K562 (cell line): ENCODE data around the gene PCDH1. TPM values are rescaled to one million over a fixed set of nuclear protein-coding genes. Genes with fewer than 3 reads are reported as not detected.
A peak's percentile ranks its signal among the peaks of the same experiment; 100 is the strongest.

ENCODE experiments used
- ATAC-seq: fragments of 200-7000 bp; cut with Tn5 transposase; 3 replicates; pipeline ENCODE4 v1.9.1; 2020; ENCODE audit warnings: moderate library complexity
- BruUV-seq: library from RNA; stranded (reverse); fragments of 400-500 nt; replicated peaks from 2 replicates; lab custom pipeline; 2021; lab: Mats Ljungman, UMichigan
- CTCF ChIA-PET: fragments of 300-600 bp; formaldehyde crosslinking; extraction: SDS; loops from one replicate; lab custom pipeline; 2021; ENCODE audit warnings: low intra/inter-chr PET ratio; lab: Yijun Ruan, JAX
- POLR2A ChIA-PET: fragments of 300-600, 350-650 bp; sonication (Branson Sonifier 250); formaldehyde crosslinking; extraction: SDS; loops from one replicate; lab custom pipeline; 2021; ENCODE audit warnings: antibody characterized with exemption, inconsistent platforms; lab: Yijun Ruan, JAX
- DNase-seq, 4 experiments: peaks; one replicate each; pipeline versions ENCODE4 v3.0.0 to v3.0.0-alpha.2; 2011 to 2018; ENCODE audit warnings: low spot score in 3 of 4, mixed read lengths in 3 of 4; ENCODE audit errors: extremely low read depth in 1 of 4
- FAIRE-seq: peaks from 2 replicates; lab custom pipeline; 2011; peaks lifted over from hg19 to GRCh38; lab: Jason Lieb, UNC
- H2AFZ ChIP-seq: 2 replicates; pipeline ENCODE4 v1.6.0; 2011; ENCODE audit warnings: low read depth, low read length, control low read depth, inconsistent platforms
- H3K27ac ChIP-seq: fragments of 200-600 bp; 3 replicates; pipeline ENCODE4 v1.8.0; 2011; ENCODE audit warnings: low read depth, mild to moderate bottlenecking, control low read depth, inconsistent platforms, low read length, moderate library complexity, mixed read lengths; ENCODE audit errors: extremely low read depth
- H3K27me3 ChIP-seq, 2 experiments: fragments of 300-600 bp in 1 of 2; 2 replicates in 1 of 2; 3 replicates in 1 of 2; pipeline versions ENCODE4 v1.6.0 to v1.8.0; 2011; ENCODE audit warnings: inconsistent platforms in 2 of 2, low read length in 2 of 2, mild to moderate bottlenecking in 1 of 2, mixed read lengths in 1 of 2, moderate library complexity in 1 of 2; ENCODE audit not compliant: control insufficient read depth in 2 of 2, insufficient read depth in 2 of 2
- H3K36me3 ChIP-seq: fragments of 300-600 bp; 3 replicates; pipeline ENCODE4 v1.8.0; 2011; ENCODE audit warnings: mild to moderate bottlenecking, low read length, inconsistent platforms; ENCODE audit not compliant: control insufficient read depth, insufficient read depth
- H3K4me1 ChIP-seq, 2 experiments: fragments of 200-600 bp in 1 of 2; replicated peaks in 1 of 2; 2 replicates in 1 of 2; 3 replicates in 1 of 2; pipeline versions ENCODE4 v1.5.1 to v1.8.0; 2011; ENCODE audit warnings: inconsistent platforms in 2 of 2, low read length in 2 of 2, mild to moderate bottlenecking in 1 of 2, mixed read lengths in 1 of 2, moderate library complexity in 1 of 2; ENCODE audit not compliant: control insufficient read depth in 2 of 2, insufficient read depth in 2 of 2
- H3K4me2 ChIP-seq: 2 replicates; pipeline ENCODE4 v1.6.1; 2011; ENCODE audit warnings: low read length, control low read depth, inconsistent platforms, mixed read lengths; ENCODE audit not compliant: insufficient read depth
- H3K4me3 ChIP-seq: fragments of 200-600 bp; sonication (generic), shearing (Covaris generic); 2 replicates; pipeline ENCODE4 v1.5.1; 2016; ENCODE audit warnings: control low read depth, inconsistent platforms
- H3K79me2 ChIP-seq: fragments of 200-600 bp; 3 replicates; pipeline ENCODE4 v1.8.0; 2011; ENCODE audit warnings: low read length, inconsistent platforms; ENCODE audit not compliant: control insufficient read depth, insufficient read depth
- H3K9ac ChIP-seq, 2 experiments: 2 replicates each; pipeline versions ENCODE4 v1.6.0 to v1.6.1; 2011; ENCODE audit warnings: low read depth in 2 of 2, low read length in 2 of 2, control low read depth in 1 of 2, inconsistent platforms in 1 of 2, mild to moderate bottlenecking in 1 of 2, mixed read lengths in 1 of 2; ENCODE audit not compliant: insufficient read depth in 1 of 2
- H3K9me1 ChIP-seq: one replicate; pipeline ENCODE4 v1.6.0; 2011; ENCODE audit warnings: inconsistent platforms, mild to moderate bottlenecking, low read length, moderate library complexity; ENCODE audit not compliant: control insufficient read depth, insufficient read depth
- H3K9me3 ChIP-seq: replicated peaks from 2 replicates; pipeline ENCODE4 v1.5.1; 2011; ENCODE audit warnings: low read depth, low read length, inconsistent platforms; ENCODE audit not compliant: control insufficient read depth, insufficient read depth
- H4K20me1 ChIP-seq: replicated peaks from 2 replicates; pipeline ENCODE4 v1.6.1; 2011; ENCODE audit warnings: low read length, inconsistent platforms, mixed read lengths; ENCODE audit not compliant: control insufficient read depth, insufficient read depth
- FUS ChIP-seq: fragments of 200-400 bp; formaldehyde crosslinking; optimal IDR thresholded peaks from 2 replicates; pipeline ENCODE3; 2017; ENCODE audit warnings: low read depth, low read length
- THAP12 ChIP-seq: fragments of 250-450 bp; sonication (Bioruptor Pico); IDR thresholded peaks from 2 replicates; pipeline ENCODE4 v1.9.0; 2021; ENCODE audit warnings: mild to moderate bottlenecking, inconsistent platforms
- U2AF2 ChIP-seq: fragments of 200-400 bp; formaldehyde crosslinking; optimal IDR thresholded peaks from 2 replicates; pipeline ENCODE3; 2017; ENCODE audit warnings: low read depth, mild to moderate bottlenecking, low read length
- YBX1 ChIP-seq: fragments of 450-650 bp; IDR thresholded peaks from 2 replicates; pipeline ENCODE4 v1.7.1; 2016; ENCODE audit warnings: mild to moderate bottlenecking
- WGBS: fragments of 100-300 bp; shearing (Covaris generic); methylation state at CpG from one replicate; pipeline ENCODE4 v1.1.6; 2016; ENCODE audit warnings: low coverage, mixed read lengths; ENCODE audit not compliant: insufficient coverage; ENCODE audit errors: missing lambda C conversion rate; 5-methylcytosine and 5-hydroxymethylcytosine counted together
- in situ Hi-C: fragments of 300-500 bp; cut with MboI; formaldehyde crosslinking; loops from 4 replicates; pipeline ENCODE4 v1.15.0; 2018; ENCODE audit warnings: inconsistent platforms, mixed read lengths
- intact Hi-C: fragments of 100-400 bp; cut with micrococcal nuclease; formaldehyde crosslinking; loops from 2 replicates; pipeline ENCODE4 v1.14.2; 2022
- polyA plus RNA-seq, 8 experiments: library from polyadenylated mRNA; depleted of rRNA in 4 of 8; stranded (reverse) in 5 of 8; unstranded in 3 of 8; fragments of >200 nt; fragmentation: Nextera tagmentation in 2 of 8; fragmentation: Illumina TruSeq in 1 of 8; extraction: Ambion mirVana in 2 of 8; extraction: Trizol in 1 of 8; gene quantifications; 2 replicates each; pipeline versions ENCODE4 v1.2.1 to v1.2.3, GENCODE V29; 2011 to 2014; ENCODE audit warnings: inconsistent platforms in 1 of 8, missing spikeins in 1 of 8
- total RNA-seq, 7 experiments: library from RNA; depleted of rRNA in 6 of 7; stranded (reverse); fragments of >200 nt in 6 of 7; fragmentation: Illumina TruSeq in 2 of 7; extraction: Trizol in 2 of 7; gene quantifications; 2 replicates each; pipeline versions ENCODE4 v1.2.1 to v1.2.3, GENCODE V29; 2011 to 2021; ENCODE audit warnings: low replicate concordance in 1 of 7
- TF ChIP-seq, protein P1 (sequence below): fragments of 450-650 bp; formaldehyde crosslinking; IDR thresholded peaks from 2 replicates; pipeline ENCODE4 v1.4.0; 2020; ENCODE audit warnings: mild to moderate bottlenecking, moderate library complexity
- TF ChIP-seq, protein P2 (sequence below): fragments of 200-800 bp; sonication (Bioruptor generic); IDR thresholded peaks from 2 replicates; pipeline ENCODE4 v1.6.1; 2016; ENCODE audit warnings: missing genetic modification characterization, missing compliant biosample characterization
- TF ChIP-seq, protein P3 (sequence below): sonication (generic); formaldehyde crosslinking; IDR thresholded peaks from 2 replicates; pipeline ENCODE4 v1.8.1; 2023; ENCODE audit warnings: mild to moderate bottlenecking, missing genetic modification reagents, moderate library complexity

The PCDH1 gene
- total and polyA plus RNA-seq, 9 of the 15 experiments (the other 6 are each of a cell fraction or from before 2014, with no cell fraction given): 0.11 to 3.6 (median 1.9) TPM; not detected in 1

- TF ChIP-seq, protein P1, sequence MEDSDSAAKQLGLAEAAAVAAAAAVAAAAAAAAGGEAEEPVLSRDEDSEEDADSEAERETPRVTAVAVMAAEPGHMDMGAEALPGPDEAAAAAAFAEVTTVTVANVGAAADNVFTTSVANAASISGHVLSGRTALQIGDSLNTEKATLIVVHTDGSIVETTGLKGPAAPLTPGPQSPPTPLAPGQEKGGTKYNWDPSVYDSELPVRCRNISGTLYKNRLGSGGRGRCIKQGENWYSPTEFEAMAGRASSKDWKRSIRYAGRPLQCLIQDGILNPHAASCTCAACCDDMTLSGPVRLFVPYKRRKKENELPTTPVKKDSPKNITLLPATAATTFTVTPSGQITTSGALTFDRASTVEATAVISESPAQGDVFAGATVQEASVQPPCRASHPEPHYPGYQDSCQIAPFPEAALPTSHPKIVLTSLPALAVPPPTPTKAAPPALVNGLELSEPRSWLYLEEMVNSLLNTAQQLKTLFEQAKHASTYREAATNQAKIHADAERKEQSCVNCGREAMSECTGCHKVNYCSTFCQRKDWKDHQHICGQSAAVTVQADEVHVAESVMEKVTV (CRISPR knock-in tag): peak; percentile 41; the same call in 1 of the 2 replicates
- TF ChIP-seq, all 486 proteins: peak for 14
These were observed 63.9 kb downstream of the PCDH1 start (continued) for GRCh38 chr5:141814064-141814964.

- peaks cover 7 to 23% of the 10 kb centered on the region in 2 experiments; a peak in 4 of 5 replicates for H3K27me3 ChIP-seq
- H3K4me3 ChIP-seq: no peak overlapping the region
- ATAC-seq (no peak), DNase-seq (no peak), FAIRE-seq (no peak)
- no peaks in the 10 kb centered on the region for H3K36me3 ChIP-seq
- in situ Hi-C loops: loop anchor here (10.0 kb wide), 1 partner anchor 108 kb away; no protein-coding TSS in a partner anchor
- H2AFZ ChIP-seq: no peak overlapping the region
- no peaks in the 10 kb centered on the region for H3K79me2 ChIP-seq
- no peak overlapping the region for H3K4me2 ChIP-seq
- 0 out of 2 replicates have a peak, but pooled peaks cover 4% of the 10 kb centered on the region for H4K20me1 ChIP-seq
- no peak overlapping the region for H3K27ac ChIP-seq
- H3K4me1 ChIP-seq: peaks cover 6% of the 10 kb centered on the region in 2 experiments
- 4% methylated on average over 2 of the region's 2 CpGs for WGBS
- BruUV-seq: no TSS peak
- H3K9me1 ChIP-seq: no peaks in the 10 kb centered on the region
- CTCF ChIA-PET: no interaction called here
- H3K9ac ChIP-seq: no peak overlapping the region
- POLR2A ChIA-PET: no interaction called here
- H3K9me3 ChIP-seq: no peaks in the 10 kb centered on the region
- intact Hi-C loops: loop anchor here (5.0 to 10.0 kb wide), 2 partner anchors 55 to 152 kb away; partner anchors contain the start of gene RNF14
- TF ChIP-seq, protein P2, sequence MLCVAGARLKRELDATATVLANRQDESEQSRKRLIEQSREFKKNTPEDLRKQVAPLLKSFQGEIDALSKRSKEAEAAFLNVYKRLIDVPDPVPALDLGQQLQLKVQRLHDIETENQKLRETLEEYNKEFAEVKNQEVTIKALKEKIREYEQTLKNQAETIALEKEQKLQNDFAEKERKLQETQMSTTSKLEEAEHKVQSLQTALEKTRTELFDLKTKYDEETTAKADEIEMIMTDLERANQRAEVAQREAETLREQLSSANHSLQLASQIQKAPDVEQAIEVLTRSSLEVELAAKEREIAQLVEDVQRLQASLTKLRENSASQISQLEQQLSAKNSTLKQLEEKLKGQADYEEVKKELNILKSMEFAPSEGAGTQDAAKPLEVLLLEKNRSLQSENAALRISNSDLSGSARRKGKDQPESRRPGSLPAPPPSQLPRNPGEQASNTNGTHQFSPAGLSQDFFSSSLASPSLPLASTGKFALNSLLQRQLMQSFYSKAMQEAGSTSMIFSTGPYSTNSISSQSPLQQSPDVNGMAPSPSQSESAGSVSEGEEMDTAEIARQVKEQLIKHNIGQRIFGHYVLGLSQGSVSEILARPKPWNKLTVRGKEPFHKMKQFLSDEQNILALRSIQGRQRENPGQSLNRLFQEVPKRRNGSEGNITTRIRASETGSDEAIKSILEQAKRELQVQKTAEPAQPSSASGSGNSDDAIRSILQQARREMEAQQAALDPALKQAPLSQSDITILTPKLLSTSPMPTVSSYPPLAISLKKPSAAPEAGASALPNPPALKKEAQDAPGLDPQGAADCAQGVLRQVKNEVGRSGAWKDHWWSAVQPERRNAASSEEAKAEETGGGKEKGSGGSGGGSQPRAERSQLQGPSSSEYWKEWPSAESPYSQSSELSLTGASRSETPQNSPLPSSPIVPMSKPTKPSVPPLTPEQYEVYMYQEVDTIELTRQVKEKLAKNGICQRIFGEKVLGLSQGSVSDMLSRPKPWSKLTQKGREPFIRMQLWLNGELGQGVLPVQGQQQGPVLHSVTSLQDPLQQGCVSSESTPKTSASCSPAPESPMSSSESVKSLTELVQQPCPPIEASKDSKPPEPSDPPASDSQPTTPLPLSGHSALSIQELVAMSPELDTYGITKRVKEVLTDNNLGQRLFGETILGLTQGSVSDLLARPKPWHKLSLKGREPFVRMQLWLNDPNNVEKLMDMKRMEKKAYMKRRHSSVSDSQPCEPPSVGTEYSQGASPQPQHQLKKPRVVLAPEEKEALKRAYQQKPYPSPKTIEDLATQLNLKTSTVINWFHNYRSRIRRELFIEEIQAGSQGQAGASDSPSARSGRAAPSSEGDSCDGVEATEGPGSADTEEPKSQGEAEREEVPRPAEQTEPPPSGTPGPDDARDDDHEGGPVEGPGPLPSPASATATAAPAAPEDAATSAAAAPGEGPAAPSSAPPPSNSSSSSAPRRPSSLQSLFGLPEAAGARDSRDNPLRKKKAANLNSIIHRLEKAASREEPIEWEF (CRISPR knock-in tag): no peak
- TF ChIP-seq, protein P3, sequence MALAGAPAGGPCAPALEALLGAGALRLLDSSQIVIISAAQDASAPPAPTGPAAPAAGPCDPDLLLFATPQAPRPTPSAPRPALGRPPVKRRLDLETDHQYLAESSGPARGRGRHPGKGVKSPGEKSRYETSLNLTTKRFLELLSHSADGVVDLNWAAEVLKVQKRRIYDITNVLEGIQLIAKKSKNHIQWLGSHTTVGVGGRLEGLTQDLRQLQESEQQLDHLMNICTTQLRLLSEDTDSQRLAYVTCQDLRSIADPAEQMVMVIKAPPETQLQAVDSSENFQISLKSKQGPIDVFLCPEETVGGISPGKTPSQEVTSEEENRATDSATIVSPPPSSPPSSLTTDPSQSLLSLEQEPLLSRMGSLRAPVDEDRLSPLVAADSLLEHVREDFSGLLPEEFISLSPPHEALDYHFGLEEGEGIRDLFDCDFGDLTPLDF (CRISPR knock-in tag): no peak
- TF ChIP-seq THAP12 (no peak), U2AF2 (no peak), YBX1 (no peak), FUS (no peak)
These were observed 65.7 kb downstream of the PCDH1 start for GRCh38 chr5:141812512-141812911.
